Measurements from ENCODE around the gene LUC7L3. TPM values are rescaled to one million over a fixed set of nuclear protein-coding genes. Genes with fewer than 3 reads are reported as not detected.
A peak's percentile ranks its signal among the peaks of the same experiment; 100 is the strongest.

Gene LUC7L3
- total and polyA plus RNA-seq, 2 of the 13 experiments (the other 11 are each of a cell fraction or from before 2014, with no cell fraction given), result 108 to 120 TPM

- TF ChIP-seq ARID4A (CRISPR knock-in tag; IDR thresholded peaks at IDR 0.05; ENCODE audit: borderline replicate concordance), result peak; percentile 96
- peak; percentile 98 for TF ChIP-seq KAT8 (CRISPR knock-in tag; IDR thresholded peaks at IDR 0.05)
- TF ChIP-seq THYN1 (CRISPR knock-in tag; IDR thresholded peaks at IDR 0.05; ENCODE audit: borderline replicate concordance, low read depth), result no peak
- peak; percentile 97 for TF ChIP-seq YEATS4 (CRISPR knock-in tag; IDR thresholded peaks at IDR 0.05; ENCODE audit: borderline replicate concordance)
- peak; percentile 92 for TF ChIP-seq ZBTB39 (CRISPR knock-in tag; IDR thresholded peaks at IDR 0.05)
- TF ChIP-seq ZNF639 (CRISPR knock-in tag; conservative IDR thresholded peaks at IDR 0.05), result peak; percentile 99
- no peak for TF ChIP-seq PBX2 (CRISPR knock-in tag; IDR thresholded peaks at IDR 0.05)
- TF ChIP-seq ZNF562 (CRISPR knock-in tag; IDR thresholded peaks at IDR 0.05; ENCODE audit: borderline replicate concordance), result no peak; the same call in 1 of the 2 replicates
- TF ChIP-seq DNMT1 (CRISPR knock-in tag; IDR thresholded peaks at IDR 0.05), result peak; percentile 87
- no peak for TF ChIP-seq NR2F2 (IDR thresholded peaks at IDR 0.05; ENCODE audit: borderline replicate concordance, low read depth)
- TF ChIP-seq PHF5A (CRISPR knock-in tag; IDR thresholded peaks at IDR 0.05; ENCODE audit: low read depth, unreplicated experiment), result peak; percentile 68
- TF ChIP-seq ATF1 (CRISPR knock-in tag; IDR thresholded peaks at IDR 0.05), result no peak
- TF ChIP-seq ZNF569 (CRISPR knock-in tag; IDR thresholded peaks at IDR 0.05; ENCODE audit: borderline replicate concordance), result peak; percentile 82; the same call in 1 of the 2 replicates
- peak; percentile 91 for TF ChIP-seq ZSCAN20 (CRISPR knock-in tag; IDR thresholded peaks at IDR 0.05; ENCODE audit: borderline replicate concordance)
- peak; percentile 40; the same call in 1 of the 2 replicates for TF ChIP-seq BRCA1 (CRISPR knock-in tag; IDR thresholded peaks at IDR 0.05)
- TF ChIP-seq ZFP36 (IDR thresholded peaks at IDR 0.05; ENCODE audit: borderline replicate concordance, low read depth, low read length, partially characterized antibody), result no peak
- peak; percentile 92 for TF ChIP-seq ZNF574 (CRISPR knock-in tag; IDR thresholded peaks at IDR 0.05)
Observed at GRCh38 chr17:50719144-50719923, at the start of gene LUC7L3 (continued).
